ENCODE results near the gene HIPK4.

HIPK4 gene

DNA sequence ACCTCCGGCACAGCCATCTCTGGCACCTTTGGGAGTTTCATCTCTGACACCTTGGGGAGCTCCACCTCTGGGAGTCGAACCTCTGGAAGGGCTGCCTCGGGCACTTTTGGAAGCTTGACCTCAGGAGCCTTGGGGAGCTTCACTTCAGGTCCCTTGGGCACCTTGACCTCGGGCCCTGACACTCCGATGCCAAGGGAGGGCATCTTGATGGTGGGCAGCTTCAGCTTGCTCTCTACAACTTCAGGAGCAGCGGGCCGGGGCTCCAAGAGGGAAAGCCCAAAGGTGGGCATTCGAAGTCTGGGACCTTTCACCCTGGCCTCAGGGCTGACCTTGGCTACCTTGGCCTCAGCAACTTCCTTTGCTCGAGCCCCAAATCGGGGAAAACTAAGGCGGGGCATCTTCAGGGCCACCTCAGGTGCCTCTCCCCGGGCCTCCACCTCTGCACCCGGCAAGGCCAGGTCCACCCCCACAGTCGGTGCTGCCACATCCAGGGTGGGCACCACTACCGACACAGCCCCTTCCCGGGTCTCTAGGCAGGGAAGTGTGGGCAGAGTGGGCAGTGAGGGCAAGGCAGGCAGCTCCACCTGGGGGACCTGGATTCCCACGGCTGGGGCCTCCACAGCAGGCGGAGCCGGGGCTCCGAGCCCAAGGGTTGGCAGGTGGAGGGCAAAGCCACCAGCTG lies 7.0 kb upstream of the HIPK4 start:
- H3K4me3 ChIP-seq (ENCODE audit: low read length), result no peak overlapping the region
- no peak for DNase-seq (ENCODE audit: low read depth, low spot score)

DNA sequence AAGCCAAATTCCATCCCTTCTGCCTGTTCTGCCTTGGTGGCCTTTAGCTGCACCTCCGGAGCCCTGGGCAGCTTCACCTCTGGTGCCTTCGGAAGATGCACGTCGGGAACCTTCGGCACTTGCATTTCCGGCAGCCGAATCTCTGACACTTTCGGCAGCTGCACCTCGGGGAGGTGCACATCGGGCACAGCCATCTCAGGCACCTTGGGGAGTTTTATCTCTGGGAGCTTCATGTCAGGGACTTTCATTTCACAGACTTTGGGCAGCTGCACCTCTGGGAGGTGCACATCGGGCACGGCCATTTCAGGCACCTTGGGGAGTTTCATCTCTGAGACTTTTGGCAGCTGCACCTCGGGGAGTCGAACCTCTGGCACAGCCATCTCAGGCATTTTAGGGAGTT lies 6.0 kb upstream of the HIPK4 start:
- no peak overlapping the region for H3K4me3 ChIP-seq (ENCODE audit: low read length)
- DNase-seq (ENCODE audit: low read depth, low spot score), result no peak

DNA sequence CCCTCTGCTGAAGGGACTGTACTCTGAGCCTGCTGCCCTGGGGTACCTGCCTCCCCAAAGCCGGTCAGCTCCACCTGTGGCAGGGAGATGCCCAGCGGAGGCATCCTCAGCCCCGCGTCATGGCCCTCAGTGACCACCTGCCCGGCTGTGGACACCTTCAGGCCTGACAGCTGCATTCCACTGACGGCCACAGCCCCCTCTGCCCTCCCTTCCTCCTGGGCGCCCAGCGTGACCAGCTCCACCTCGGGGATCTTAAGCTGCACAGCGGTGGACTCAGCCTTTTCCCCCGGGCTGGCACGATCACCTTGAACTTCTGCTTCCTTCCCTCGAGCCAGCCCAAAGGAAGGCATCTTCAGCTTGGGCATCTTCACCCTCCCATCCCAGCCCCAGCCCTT lies 4.8 kb upstream of the HIPK4 start:
- DNase-seq (ENCODE audit: low read depth, low spot score), result no peak
- no peak overlapping the region for H3K4me3 ChIP-seq (ENCODE audit: low read length)

DNA sequence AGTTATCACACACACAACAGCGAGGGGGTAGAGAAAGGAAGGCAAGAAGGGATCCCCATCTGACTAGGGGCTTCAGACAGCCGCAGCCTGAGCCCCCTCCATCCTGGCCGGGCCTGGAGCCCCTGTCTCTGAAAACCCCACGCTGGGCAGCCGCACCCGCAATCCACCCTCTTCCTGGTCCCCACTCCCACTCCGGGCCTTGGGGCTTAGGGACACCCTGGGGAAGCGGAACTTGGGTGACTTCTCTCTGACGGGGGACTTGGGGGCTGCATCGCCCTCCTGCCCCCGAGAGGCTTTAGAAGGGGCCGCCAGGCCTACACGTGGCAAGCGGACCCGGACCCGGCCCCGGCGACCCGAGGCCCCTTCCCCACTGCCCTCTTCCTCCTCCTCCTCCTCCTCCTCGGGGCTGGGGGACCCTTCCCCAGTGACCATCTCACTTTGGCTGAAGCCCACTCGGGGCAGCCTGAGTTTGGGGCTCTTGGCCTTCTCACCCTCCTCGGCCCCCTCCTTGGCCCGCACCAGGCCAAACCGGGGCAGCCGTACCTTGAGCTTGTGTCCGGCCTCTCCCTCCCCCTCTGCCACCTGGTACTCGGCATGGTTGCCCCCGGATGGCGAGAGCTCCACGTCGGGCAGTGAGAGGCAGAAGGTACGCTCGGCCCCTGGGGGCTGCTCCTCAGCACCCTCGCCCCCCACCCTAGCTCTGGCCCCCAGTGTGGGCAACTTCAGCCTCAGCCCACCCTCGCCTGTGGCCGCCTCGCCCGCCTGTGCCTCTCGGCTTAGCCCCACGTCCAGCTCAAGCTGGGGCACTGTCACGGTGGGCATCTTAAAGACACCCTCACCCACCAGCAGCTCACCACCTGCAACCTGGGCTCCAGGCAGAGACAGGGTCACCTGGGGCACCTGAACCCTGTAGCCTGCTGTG lies 4.2 kb upstream of the HIPK4 start:
- H3K4me3 ChIP-seq (ENCODE audit: low read length), result no peak overlapping the region
- DNase-seq (ENCODE audit: low read depth, low spot score), result no peak

GRCh38 chr19:40392894-40393517 lies 3.0 kb upstream of the HIPK4 start:
- DNase-seq (ENCODE audit: low read depth, low spot score), result no peak

DNA sequence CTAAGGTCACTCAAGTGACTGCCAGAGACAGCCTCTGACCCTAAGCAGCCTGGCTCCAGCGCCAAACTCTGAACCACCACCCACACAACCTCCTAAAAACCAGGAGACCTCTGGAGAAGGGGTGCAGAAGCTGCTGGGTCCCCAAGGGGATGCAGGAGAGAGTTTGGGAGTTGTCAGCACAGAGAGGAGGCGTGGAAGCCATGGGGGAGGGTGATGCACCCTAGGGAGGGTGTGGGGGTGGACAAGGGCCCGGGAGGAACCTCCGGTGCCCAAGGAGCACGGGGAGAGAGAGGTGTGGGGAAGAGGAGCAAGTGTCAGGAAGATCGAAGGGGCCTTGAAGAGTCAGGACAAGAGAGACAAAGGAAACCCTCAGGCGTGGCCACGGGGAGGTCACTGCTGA lies 2.1 kb upstream of the HIPK4 start:
- H3K4me3 ChIP-seq (ENCODE audit: low read length), result no peak overlapping the region
- DNase-seq (ENCODE audit: low read depth, low spot score), result no peak

More at GRCh38 chr19:40392894-40393517, 3.0 kb upstream of the HIPK4 start:
- H3K4me3 ChIP-seq (ENCODE audit: low read length), result no peak overlapping the region

DNA sequence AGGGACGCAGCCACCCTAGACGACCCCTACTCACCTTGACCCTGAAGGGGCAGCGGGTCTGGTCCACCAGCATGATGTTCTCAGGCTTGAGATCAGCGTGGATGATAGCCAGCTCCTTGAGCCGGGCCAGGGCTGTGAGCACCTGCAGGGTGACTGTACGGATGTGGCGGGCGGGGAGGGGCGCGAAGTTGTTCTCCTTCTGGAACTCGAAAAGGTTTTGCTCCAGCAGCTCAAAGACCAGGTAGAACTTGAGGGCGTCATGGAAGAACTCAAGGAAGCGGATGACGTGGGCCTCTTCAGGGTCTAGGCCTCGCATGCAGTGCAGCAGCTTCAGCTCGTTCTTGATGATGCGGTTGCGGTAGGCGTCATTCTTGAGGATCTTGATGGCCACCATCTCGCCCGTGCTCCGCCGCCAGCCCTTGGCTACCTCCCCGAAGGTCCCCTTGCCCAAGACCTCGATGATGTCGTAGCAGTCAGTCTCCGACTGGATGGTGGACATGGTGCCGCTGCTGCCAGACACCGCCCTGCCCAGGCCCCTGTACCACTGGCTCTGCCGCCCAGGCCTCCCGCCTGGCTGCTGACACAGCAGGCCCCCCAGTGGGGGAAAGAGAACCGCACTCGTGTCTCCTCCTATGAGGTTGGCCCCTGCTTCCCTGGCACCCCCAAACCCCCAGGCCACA lies 437 bp downstream of the HIPK4 start:
- H3K4me3 ChIP-seq (ENCODE audit: low read length), result no peak overlapping the region
- no peak for DNase-seq (ENCODE audit: low read depth, low spot score)

GRCh38 chr19:40388481-40388880 lies 1.5 kb downstream of the HIPK4 start:
- H3K4me3 ChIP-seq (ENCODE audit: low read length), result no peak overlapping the region
- no peak for DNase-seq (ENCODE audit: low read depth, low spot score)

- no peak overlapping the region for H3K4me3 ChIP-seq (ENCODE audit: low read length)
- no peak for DNase-seq (ENCODE audit: low read depth, low spot score)
Measured at GRCh38 chr19:40387155-40387554, 2.8 kb downstream of the HIPK4 start.

DNA sequence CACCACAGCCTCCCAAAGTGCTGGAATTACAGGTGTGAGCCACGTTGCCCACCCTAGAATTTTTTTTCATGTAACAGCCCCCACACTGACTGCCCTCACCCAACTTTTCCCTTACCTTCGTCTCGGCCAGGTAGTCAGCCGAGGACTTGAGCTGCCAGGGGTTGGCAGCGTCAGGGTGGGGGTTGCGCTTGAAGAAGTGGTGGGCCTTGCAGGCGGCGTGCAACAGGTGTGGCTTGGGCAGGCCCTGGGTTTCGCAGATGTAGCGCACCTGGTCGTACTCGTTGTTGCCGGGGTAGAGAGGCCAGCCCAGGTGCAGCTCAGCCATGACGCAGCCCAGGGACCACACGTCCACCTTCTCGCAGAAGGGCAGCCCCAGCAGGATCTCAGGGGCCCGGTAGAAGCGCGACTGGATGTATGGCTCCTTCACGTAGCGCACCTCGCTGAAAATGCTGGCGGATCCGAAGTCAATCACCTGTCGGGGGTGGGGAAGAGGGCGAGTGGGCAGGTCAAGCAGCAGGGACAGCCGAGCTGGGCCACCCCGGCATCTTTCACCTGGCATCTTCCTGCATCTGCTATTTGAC lies 6.2 kb downstream of the HIPK4 start:
- H3K4me3 ChIP-seq (ENCODE audit: low read length), result no peak overlapping the region
- no peak for DNase-seq (ENCODE audit: low read depth, low spot score)

GRCh38 chr19:40381321-40381720 lies 8.7 kb downstream of the HIPK4 start:
- H3K4me3 ChIP-seq (ENCODE audit: low read length), result no peak overlapping the region
- no peak for DNase-seq (ENCODE audit: low read depth, low spot score)

DNA sequence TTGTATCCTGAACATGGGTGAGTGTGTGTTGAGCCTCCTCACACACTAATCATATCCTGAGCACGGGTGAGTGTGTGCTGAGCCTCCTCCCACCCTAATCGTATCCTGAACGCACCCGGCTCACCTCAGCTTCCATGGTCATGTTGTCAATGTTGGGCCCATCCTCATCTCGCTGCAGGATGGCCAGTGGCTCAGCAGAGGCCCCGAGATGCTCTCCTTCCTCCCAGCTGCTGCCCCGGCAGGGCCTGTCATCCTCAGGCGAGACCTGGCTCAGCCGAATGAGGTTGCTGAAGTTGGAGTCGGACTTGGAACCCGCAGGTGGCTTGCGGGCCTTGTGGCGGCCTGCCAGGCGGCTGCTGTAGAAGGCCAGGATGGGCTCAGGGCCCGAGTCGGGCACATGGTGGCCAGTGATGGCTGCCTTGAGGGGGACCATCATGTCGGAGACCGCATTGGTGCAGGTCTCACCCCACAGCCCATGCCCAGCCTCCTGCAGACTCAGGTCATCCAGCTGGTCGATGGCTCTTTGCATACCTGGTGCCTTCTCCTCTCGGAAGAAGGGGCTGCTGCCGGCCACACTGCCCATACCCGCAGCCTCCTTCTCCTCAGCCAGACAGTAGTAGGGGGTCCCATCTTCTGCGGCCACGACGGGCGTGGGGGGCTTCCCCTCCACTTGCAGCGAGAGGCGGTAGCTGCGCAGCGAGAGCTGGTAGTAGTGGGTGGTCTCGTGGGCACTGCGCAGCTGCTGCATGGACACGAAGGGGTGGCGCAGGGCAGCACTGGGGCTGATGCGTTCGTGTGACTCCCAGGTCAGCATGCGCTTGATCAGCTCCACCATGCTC lies 9.6 kb downstream of the HIPK4 start:
- no peak overlapping the region for H3K4me3 ChIP-seq (ENCODE audit: low read length)
- DNase-seq (ENCODE audit: low read depth, low spot score), result no peak

- H3K4me3 ChIP-seq (ENCODE audit: low read length), result no peak overlapping the region
- DNase-seq (ENCODE audit: low read depth, low spot score), result no peak
Measured at GRCh38 chr19:40379446-40380198, 10.4 kb downstream of the HIPK4 start.

GRCh38 chr19:40378509-40378908 lies 11.5 kb downstream of the HIPK4 start:
- H3K4me3 ChIP-seq (ENCODE audit: low read length), result no peak overlapping the region
- DNase-seq (ENCODE audit: low read depth, low spot score), result no peak

GRCh38 chr19:40377876-40378385 lies 12.1 kb downstream of the HIPK4 start:
- H3K4me3 ChIP-seq (ENCODE audit: low read length), result no peak overlapping the region
- no peak for DNase-seq (ENCODE audit: low read depth, low spot score)

DNA sequence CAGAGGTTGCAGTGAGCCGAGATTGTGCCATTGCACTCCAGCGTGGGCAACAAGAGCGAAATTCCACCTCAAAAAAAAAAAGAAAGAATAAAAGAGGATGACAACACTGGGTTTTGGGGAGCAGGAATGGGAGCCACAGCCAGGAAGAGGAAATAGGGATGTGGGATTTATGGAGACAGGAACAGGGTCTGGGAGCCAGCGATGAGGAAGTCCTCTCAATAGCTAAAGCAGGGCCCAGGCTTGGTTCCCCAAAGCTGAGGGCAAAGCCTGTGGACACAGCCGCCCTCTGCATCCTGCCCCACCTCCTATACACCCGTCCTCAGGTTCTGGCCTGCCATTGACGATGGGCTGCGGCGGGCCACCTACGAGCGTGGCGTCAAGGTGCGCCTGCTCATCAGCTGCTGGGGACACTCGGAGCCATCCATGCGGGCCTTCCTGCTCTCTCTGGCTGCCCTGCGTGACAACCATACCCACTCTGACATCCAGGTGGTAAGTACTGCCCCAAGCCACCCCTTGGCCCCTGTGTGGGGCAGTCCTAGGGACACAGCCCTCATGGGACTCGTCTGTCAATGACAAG lies 13.6 kb downstream of the HIPK4 start:
- DNase-seq (ENCODE audit: low read depth, low spot score), result no peak
- H3K4me3 ChIP-seq (ENCODE audit: low read length), result no peak overlapping the region

- H3K4me3 ChIP-seq (ENCODE audit: low read length), result no peak overlapping the region
- no peak for DNase-seq (ENCODE audit: low read depth, low spot score)
Measured at GRCh38 chr19:40374084-40374483, 15.9 kb downstream of the HIPK4 start.
